ENCODE results near the gene TRIO.

GRCh38 chr5:14481349-14481748 is 338.2 kb downstream of the TRIO start:
- no peak for TF ChIP-seq CTCF (IDR thresholded peaks at IDR 0.05; ENCODE audit: low read depth, low read length, poor library complexity, severe bottlenecking)
- TF ChIP-seq EZH2phosphoT487 (IDR thresholded peaks at IDR 0.05; ENCODE audit: borderline replicate concordance, low read length) = no peak
